Body of pancreas (tissue), 4 donors: ENCODE data around the gene FOXP1. TPM values are rescaled to one million over a fixed set of nuclear protein-coding genes. Genes with fewer than 3 reads are reported as not detected.

Experiments
- ATAC-seq: fragments of 150-250 bp; one replicate; pipeline ENCODE4 v1.9.1; 2016
- DNase-seq, 4 donors: peaks; one replicate each; pipeline ENCODE4 v3.0.0-alpha.2; 2019
- H3K27ac ChIP-seq, 4 donors: fragments of 200-600 bp; sonication (generic); 1 replicate in 3 of 4; 2 replicates in 1 of 4; pipeline versions ENCODE4 v1.5.1 to v1.6.1; 2016 to 2019; ENCODE audit warnings: mild to moderate bottlenecking in 1 of 4, mixed read lengths in 1 of 4, moderate library complexity in 1 of 4
- H3K27me3 ChIP-seq, 2 donors: fragments of 200-600 bp; sonication (generic); one replicate each; pipeline ENCODE4 v1.6.0; 2016; ENCODE audit warnings: mild to moderate bottlenecking in 1 of 2
- H3K36me3 ChIP-seq, 2 donors: fragments of 200-600 bp; sonication (generic); replicated peaks in 1 of 2; 2 replicates each; pipeline ENCODE4 v1.5.1; 2016; ENCODE audit warnings: low read depth in 2 of 2; ENCODE audit not compliant: insufficient read depth in 1 of 2
- H3K4me1 ChIP-seq: fragments of 200-600 bp; sonication (generic); one replicate; pipeline ENCODE4 v1.6.0; 2016
- H3K4me3 ChIP-seq, 2 donors: fragments of 200-600 bp; sonication (generic); 1 replicate in 1 of 2; 2 replicates in 1 of 2; pipeline ENCODE4 v1.5.1; 2016 to 2019
- H3K9me3 ChIP-seq, 3 donors: fragments of 200-600 bp; sonication (generic); 1 replicate in 2 of 3; 2 replicates in 1 of 3; pipeline ENCODE4 v1.5.1; 2016
- CTCF ChIP-seq, 7 experiments: fragments of 450-650 bp in 4 of 7; fragments of 200-600 bp in 3 of 7; sonication (generic) in 3 of 7; IDR thresholded peaks; one replicate each; pipeline ENCODE4 v1.5.1; 2016 to 2019; ENCODE audit warnings: antibody characterized with exemption in 7 of 7
- POLR2A ChIP-seq, 3 donors: fragments of 450-650 bp; IDR thresholded peaks; one replicate each; pipeline ENCODE4 v1.6.1; 2016; ENCODE audit warnings: antibody characterized with exemption in 3 of 3, mild to moderate bottlenecking in 2 of 3
- WGBS, 2 donors: methylation state at CpG; one replicate each; pipeline ENCODE4 v1.1.5; 2017; 5-methylcytosine and 5-hydroxymethylcytosine counted together
- intact Hi-C: fragments of 100-400 bp; cut with DNase I; formaldehyde crosslinking; loops from one replicate; pipeline ENCODE4 v1.15.1; 2023
- total RNA-seq, 2 donors: library from RNA; depleted of rRNA; stranded (reverse); fragments of >200 nt; gene quantifications; one replicate each; pipeline ENCODE4 v1.1.0, GENCODE V29; 2016

The FOXP1 gene
- total RNA-seq, 2 donors from 2014 or later = 85.7 to 86.1 TPM

GRCh38 chr3:71500696-71501095 lies 82.8 kb downstream of the FOXP1 start:
- TF ChIP-seq POLR2A (IDR thresholded peaks at IDR 0.05) = no peak
- no peak for TF ChIP-seq CTCF (IDR thresholded peaks at IDR 0.05)
- intact Hi-C loops = no loop called here
- H3K4me3 ChIP-seq = no peak overlapping the region
- peaks cover 16% of the 10 kb centered on the region for H3K4me1 ChIP-seq
- no peaks in the 10 kb centered on the region for H3K36me3 ChIP-seq
- no peak overlapping the region for H3K27ac ChIP-seq
- no peak for ATAC-seq
- WGBS, 2 donors = 96 to 98% methylated on average over 6 of the region's 6 CpGs
- H3K27me3 ChIP-seq = no peaks in the 10 kb centered on the region
- DNase-seq = no peak
- H3K9me3 ChIP-seq = no peaks in the 10 kb centered on the region

- H3K36me3 ChIP-seq = no peaks in the 10 kb centered on the region
- H3K4me1 ChIP-seq = peaks cover 16% of the 10 kb centered on the region
- intact Hi-C loops = no loop called here
- no peak for ATAC-seq
- DNase-seq = no peak
- no peak overlapping the region for H3K4me3 ChIP-seq
- 76 to 79% methylated on average over 6 of the region's 6 CpGs for WGBS, 2 donors
- H3K9me3 ChIP-seq = no peaks in the 10 kb centered on the region
- no peak for TF ChIP-seq POLR2A (IDR thresholded peaks at IDR 0.05)
- TF ChIP-seq CTCF (IDR thresholded peaks at IDR 0.05) = no peak
- H3K27me3 ChIP-seq = no peaks in the 10 kb centered on the region
- H3K27ac ChIP-seq = no peak overlapping the region
Observed at GRCh38 chr3:71499227-71499876, 84.2 kb downstream of the FOXP1 start.

- no peaks in the 10 kb centered on the region for H3K9me3 ChIP-seq
- DNase-seq (no peak), ATAC-seq (no peak)
- H3K4me3 ChIP-seq = no peak overlapping the region
- TF ChIP-seq CTCF (IDR thresholded peaks at IDR 0.05) = no peak
- no peak for TF ChIP-seq POLR2A (IDR thresholded peaks at IDR 0.05)
- intact Hi-C loops = no loop called here
- WGBS, 2 donors = 80 to 83% methylated on average over 3 of the region's 3 CpGs
- H3K27ac ChIP-seq = no peak overlapping the region
- no peaks in the 10 kb centered on the region for H3K27me3 ChIP-seq
- H3K36me3 ChIP-seq = no peaks in the 10 kb centered on the region
- H3K4me1 ChIP-seq = peaks cover 16% of the 10 kb centered on the region
Observed at GRCh38 chr3:71498543-71498942, 85.0 kb downstream of the FOXP1 start.

GRCh38 chr3:71497971-71498444 lies 85.5 kb downstream of the FOXP1 start:
- Histone ChIP-seq H3K4me3 (no peak overlapping the region), H3K9me3 (no peaks in the 10 kb centered on the region), H3K27me3 (no peaks in the 10 kb centered on the region), H3K27ac (no peak overlapping the region), H3K4me1 (peaks cover 16% of the 10 kb centered on the region), H3K36me3 (no peaks in the 10 kb centered on the region)
- DNase-seq = no peak
- 80 to 84% methylated on average over 5 of the region's 5 CpGs for WGBS, 2 donors
- TF ChIP-seq CTCF (IDR thresholded peaks at IDR 0.05) (no peak), POLR2A (IDR thresholded peaks at IDR 0.05) (no peak)
- ATAC-seq = no peak
- intact Hi-C loops = no loop called here

- Histone ChIP-seq H3K36me3 (no peaks in the 10 kb centered on the region), H3K27ac (no peak overlapping the region), H3K9me3 (no peaks in the 10 kb centered on the region), H3K4me3 (no peak overlapping the region), H3K27me3 (no peaks in the 10 kb centered on the region), H3K4me1 (peaks cover 16% of the 10 kb centered on the region)
- no peak for ATAC-seq
- WGBS, 2 donors = 13 to 26% methylated on average over 1 of the region's 1 CpG
- intact Hi-C loops = no loop called here
- TF ChIP-seq CTCF (IDR thresholded peaks at IDR 0.05) (no peak), POLR2A (IDR thresholded peaks at IDR 0.05) (no peak)
- DNase-seq = no peak
Observed at GRCh38 chr3:71497367-71497897, 86.1 kb downstream of the FOXP1 start.
